HG03354 (cell line): Measurements from ENCODE around the gene PDZD2.

ENCODE experiments used
- ATAC-seq: cut with Tn5 transposase; IDR thresholded peaks from one replicate; pipeline ENCODE4 v1.9.1; 2021; ENCODE audit warnings: mild to moderate bottlenecking; ENCODE audit not compliant: unreplicated experiment, poor library complexity, severe bottlenecking

The PDZD2 gene

DNA sequence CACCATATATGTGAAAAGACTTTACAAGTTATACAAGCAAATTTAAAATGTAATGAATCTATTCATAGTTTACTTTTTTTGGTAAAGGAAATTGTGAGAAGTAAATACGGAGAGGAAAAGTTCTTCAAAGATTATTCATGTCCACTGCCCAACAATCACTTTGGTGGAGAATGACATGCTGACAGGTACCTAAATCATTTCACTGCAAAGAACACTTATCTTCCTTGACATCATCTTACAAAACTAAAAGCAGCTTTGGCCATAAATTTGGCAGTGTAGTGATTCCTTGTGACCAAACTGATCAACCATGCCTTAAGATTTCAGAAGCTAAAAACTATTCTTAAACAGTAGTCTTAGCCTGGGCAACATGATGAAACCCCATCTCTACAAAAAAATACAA is 492.7 kb downstream of the PDZD2 start:
- no peak for ATAC-seq

DNA sequence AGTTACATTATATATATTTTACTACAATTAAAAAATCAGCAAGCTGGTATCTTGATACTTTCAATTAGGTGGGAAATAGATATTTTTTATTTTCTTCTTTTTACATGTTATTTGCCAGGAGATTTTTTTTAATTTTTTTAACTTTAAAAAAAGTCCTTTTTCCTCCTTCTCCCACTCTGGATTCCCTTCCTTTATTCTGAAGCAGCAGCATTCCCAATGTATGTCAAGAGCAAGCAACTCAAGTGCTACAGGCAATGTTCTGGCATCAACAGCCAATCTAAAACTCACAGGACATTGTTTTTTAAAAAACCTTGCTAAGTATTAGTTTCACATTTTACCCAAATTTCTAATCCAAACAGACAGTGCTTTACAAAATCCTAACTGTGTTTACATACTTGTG is 493.8 kb downstream of the PDZD2 start:
- ATAC-seq = no peak

DNA sequence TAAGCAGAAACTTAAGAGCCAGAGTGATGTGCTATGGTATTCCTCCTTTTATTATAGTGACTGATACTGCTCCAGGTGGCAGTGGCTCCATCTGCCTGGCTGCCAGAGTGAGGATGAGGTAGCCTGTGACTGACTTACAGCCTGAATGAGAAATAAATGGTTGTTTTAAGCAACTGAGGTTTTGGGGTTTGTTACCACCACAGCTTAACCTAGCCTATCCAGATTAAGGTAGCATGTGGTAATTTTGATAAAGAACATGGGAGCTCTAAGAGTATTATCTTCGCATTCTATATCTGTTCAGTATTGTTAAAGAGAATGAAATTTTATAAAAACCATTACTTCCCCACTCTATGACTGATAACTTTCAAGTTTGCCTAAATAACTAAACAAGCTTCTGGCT is 496.2 kb downstream of the PDZD2 start:
- no peak for ATAC-seq

DNA sequence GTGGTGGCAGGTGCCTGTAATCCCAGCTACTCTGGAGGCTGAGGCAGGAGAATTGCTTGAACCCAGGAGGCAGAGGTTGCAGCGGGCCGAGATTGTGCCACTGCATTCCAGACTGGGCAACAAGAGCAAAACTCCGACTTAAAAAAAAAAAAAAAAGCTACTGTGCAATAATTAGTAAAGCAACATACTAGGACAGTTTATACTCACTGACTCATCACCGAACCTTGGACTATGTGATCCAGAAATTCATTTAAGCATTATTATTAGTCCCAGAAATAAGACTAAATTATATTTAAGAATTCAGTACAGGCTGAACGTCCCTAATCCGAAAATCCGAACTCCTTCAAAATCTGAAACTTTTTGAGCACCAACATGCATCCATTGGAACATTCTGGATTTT is 497.4 kb downstream of the PDZD2 start:
- ATAC-seq = no peak

DNA sequence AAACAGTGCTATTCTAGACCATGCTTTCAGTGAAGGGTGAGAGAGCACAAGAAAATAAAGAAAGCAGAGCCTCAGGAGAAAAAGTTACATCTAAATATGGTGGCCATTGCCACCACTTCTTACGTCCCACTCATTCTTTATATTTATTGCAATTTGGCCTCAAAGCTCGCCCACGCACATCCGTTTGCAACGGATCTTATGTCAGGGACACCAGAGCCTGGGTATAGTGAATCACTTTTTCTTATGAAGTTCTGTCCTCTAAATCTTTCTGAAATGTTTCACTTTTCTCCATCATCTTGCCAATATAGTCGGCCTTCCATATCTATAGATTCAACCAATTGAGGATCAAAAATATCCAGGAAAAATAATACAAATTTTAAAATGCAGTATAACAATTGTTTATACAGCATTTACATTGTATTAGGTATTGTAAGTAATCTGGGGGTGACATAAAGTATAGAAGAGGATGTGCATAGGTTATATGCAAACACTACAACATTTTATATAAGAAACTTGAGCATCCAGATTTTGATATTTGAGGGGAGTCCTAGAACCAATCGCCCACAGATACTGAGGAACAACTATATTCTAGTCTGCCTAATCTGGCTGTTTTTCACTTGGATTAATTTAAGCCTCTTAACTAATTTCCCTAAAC is 500.0 kb downstream of the PDZD2 start:
- ATAC-seq = no peak

DNA sequence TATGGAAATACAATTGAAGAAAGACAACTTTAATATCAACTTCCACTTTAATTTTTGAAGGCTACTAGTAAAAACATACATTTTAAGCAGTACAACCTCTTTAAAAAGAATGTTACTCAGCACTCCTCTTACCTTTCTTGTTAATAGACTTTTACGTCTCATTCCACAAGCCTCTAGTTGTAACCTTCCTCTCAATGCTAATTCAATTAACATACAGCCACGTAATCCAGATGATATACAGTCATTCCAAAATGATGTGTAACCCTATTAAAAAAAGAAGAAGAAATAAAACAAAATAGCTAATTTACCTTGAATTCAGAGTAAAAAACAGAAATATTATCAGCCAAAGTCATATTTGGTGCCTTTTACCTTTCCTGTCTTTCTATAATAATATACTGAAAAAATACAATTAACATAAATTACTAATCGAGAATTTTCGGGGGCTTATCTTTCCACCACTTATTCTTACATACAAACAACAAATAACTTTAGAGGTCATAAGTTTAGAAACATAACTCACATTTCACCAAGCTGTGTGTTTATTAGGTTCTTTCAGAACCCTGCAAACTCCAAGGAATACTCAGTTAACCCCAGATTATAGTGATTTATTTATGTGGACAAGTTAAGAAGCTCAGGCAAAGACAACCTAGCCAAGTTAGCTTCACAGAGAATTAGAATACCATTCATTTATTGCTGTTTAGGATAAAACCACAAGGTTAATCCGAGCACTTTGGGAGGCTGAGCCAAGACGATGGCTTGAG is 504.9 kb downstream of the PDZD2 start:
- ATAC-seq = no peak

DNA sequence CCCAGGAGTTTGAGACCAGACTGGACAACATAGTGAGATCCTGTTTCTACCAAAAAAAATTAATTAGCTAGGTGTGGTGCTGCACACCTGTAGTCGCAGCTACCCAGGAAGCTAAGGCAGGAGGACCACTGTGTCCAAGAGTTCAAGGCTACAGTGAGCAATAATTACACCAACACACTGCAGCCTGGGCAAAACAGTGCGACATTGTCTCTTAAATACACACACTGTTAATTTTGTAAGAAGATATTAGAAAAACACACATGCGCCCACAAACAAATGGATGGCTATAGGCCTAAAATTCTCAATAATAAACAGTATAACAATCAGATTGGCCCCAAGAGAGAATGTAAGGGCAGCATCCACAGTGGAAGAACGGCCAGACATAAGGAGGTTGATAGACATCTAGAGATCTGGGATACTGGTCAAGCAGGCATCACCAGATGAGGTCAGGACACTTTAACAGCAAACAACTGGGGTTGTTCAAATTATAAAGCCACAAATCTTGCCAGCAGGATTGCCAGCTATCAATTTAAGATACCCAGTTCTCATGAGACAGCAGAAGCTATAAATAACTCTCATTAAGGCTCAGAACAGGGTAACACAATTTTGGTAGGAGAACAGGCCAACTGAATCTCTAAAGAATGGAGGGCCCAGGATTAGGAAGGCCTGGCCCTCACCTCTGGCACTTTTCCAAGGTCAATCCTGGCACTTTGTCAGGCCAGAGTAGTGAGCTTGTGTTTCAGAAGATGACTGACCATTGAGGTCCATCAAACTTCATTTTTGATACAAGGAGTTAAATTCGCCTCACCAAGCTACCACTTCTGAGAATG is 505.7 kb downstream of the PDZD2 start:
- ATAC-seq = no peak

DNA sequence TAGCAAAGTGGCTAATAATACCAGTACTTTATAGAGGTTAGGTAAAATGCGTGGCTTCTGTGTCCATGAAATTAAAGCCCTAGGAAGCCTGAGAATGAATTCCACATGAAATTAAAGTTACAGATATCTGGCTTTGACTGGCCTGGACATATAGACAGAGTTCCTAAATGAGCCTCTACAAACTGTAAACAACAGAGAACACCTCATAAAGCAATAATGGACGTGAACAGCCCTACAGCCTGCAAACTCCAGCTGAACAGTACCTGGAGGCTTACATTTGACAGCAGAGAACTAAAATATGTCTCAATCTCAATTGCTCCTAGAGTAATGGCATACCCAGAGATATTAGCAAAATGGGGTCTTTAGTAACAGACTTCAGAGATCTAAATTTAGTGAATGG is 506.4 kb downstream of the PDZD2 start:
- ATAC-seq = no peak

DNA sequence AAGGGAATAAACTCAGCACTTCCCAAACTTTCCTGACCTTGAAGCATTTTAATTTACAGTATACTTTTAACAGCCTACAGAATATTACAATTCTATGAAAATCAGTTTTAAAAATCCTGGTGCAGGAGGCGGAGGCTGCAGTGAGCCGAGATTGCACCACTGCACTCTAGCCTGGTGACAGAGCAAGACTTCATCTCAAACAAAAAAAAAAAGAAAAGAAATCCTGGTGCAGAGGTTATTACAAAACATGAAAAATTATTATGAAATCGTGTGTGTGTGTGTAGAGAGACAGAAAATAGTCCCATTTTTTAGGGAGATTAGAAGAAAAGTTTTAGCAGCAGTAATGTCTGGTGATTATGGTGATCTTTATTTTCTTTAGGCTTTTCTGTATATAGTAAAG is 508.3 kb downstream of the PDZD2 start:
- ATAC-seq = no peak

DNA sequence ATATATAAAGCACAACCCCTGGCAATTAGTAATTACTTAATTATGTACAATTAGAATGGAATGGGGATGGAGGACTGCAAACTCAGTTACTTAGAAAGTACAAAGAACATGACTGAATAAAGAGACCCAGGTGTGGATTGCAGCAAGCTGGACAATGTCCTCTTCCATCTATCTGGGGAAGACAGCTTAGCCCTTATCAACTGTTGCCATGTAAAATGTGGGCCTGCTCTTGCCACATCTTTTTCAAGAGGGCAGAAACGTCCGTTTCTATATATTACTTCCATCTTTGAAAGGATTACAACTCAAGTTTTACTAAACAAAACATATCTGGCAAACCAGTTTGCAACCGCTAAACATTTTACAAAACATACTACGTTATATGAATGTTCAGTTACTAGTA is 509.0 kb downstream of the PDZD2 start:
- no peak for ATAC-seq

DNA sequence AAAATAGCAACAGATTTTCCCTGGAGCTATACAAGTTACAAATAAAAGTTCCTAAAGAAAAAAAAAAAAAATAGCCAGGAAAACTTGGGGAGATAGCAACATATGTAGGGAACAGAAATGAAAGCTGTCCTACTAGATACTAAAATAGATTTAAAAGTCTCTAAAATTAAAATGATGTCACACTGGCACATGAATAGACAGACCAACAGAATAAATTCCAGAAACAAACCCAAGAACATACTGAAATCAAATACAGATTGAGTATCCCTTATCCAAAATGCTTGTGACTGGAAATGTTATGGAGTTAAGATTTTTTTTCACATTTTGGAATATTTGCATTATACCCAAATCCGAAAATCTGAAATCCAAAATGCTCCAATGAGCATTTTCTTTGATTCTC is 511.4 kb downstream of the PDZD2 start:
- no peak for ATAC-seq

DNA sequence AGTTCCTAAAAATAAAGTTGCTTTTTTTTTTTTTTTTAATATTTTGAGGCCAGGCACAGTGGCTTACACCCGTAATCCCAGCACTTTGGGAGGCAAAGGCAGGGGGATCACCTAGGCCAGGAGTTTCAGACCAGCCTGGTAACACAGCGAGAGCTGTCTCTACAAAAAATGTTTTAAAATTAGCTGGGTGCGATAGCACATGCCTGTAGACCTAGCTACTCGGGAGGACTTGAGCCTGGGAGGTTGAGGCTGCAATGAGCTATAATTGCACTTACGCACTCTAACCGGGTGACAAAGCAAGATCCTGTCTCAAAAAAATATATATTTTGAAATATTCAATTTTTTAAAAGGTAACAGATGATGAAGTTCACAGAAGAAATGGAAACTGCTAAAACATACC is 512.3 kb downstream of the PDZD2 start:
- no peak for ATAC-seq

DNA sequence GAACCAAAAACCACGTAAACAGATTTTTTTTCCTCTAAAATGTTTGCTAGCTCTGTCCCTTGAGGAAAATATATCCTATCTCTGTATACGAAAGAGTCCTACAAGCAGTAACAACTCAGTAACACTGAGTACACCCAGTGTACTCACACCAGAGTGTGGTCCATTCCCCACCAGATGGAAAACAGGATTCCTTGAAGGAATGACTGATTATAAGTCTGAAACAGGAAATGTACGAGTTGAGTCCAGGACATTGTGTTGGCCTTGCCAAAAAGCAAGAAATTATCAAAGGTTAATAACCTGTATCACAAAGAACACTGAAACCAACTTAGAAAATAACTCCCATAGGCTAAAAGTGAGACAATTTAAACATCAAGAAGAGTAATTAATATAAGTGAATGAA is 514.8 kb downstream of the PDZD2 start:
- no peak for ATAC-seq

DNA sequence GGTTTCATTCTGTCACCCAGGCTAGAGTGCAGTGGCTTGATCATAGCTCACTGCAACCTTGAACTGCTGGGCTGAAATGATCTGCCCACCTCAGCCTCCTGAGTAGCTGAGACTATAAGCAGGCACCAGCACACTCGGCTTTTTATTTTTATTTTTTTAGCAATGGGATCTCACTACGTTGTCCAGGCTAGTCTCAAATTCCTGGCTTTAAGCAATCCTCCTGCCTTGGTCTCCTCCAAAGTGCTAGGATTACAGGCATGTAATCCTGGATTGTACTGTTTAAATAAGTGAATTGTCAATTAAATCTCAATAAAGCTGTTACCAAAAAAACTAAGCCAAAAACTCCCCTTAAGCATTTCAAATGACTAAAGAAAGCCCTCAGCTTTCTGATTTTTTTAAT is 516.3 kb downstream of the PDZD2 start:
- ATAC-seq = no peak

DNA sequence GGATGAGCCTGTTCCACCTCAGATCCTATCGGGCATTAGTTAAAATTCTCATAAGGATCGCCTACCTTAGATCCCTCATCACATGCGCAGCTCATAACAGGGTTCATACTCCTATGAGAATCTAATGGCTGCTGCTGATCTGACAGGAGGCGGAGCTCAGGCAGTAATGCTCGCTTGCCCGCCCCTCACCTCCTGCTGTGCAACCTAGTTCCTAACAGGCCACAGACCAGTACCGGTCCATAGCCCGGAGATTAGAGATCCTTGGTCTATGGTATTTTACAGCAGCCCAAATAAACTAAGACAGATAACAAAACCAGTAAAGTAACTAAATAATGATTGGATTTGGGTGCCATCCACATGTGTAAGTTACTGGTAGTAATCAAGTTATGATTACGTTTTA is 517.7 kb downstream of the PDZD2 start:
- ATAC-seq = no peak

DNA sequence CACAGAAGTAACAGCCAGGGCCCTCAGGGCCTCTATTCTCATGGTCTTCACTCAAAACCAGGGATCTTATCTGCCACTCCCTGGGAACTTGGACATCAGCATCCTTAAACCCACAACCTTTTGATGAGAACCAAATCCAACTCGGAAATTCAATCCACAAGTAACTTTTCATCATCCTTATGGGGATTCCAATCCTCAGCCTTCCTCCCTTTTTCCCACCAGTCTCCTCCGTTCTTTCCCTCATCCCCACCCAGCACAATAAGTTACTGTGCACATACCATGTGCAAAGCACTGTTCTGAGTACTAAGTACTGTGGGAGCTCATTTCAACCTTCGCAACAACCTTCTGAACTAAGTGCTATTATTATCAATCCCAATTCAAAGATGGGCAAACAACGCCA is 518.1 kb downstream of the PDZD2 start:
- no peak for ATAC-seq

DNA sequence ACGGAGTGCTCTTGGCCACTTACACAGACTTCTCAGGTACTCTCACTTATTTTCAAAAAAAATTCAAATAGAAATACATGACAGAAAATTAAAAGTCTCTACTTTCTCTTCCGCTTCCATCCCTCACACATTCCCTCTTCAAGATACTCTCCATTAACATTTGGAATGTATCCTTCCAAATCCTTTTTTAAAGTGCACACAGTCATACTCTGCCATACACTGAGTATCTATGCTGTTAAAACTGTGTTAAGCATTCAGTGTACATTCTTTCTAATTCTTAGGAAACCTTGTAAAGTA is 519.7 kb downstream of the PDZD2 start:
- ATAC-seq = no peak

DNA sequence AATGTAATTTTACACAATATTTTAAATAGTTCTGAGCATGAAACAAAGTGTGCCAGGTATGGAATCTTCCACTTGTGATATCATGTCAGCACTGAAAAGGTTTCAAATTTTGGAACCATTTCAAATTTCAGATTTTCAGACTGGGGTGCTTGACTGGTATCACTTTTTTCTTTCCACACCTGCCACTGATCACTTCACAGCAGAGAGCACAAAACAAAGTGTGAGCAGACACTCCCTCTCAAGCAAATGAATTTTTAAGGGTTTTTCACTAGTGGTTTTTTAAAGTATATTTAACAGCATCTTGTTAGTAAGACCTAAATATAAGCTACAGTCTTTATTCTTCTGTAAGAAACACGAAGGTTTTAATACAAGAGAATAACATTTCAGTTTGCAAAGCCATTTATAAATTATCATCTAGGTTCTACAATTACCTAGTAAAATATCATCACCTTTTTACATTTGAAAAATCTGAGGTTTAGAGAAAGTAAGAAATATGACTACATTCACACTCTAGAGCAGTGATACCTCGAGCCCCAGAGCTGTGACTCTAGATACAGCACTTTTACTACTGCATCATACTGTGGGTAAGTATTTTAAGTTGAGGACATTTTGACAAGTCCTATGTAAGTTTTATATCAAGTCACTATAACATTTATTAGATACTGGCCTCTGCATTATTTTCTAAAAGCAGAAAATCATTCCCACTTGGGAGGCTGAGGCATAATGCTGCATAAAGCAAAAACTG is 520.6 kb downstream of the PDZD2 start:
- ATAC-seq = no peak

DNA sequence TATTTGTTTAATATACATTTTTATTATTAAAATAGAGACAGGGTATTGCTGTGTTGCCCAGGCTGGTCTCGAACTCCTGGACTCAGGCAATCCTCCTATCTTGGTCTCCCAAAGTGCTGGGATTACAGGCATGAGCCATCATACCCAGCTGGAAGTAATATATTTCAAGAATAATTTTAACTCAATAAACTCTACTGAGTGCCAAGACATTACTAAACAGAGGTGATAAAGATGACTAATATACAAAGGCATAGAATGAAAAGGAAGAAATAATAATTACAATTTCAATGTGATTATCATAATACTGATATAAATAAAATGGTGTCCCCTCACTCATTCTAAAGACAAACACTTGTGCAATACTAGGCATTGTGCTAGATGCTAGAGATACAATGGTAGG is 521.3 kb downstream of the PDZD2 start:
- ATAC-seq = no peak
